HG03575 (cell line): ENCODE measurements around the gene ACTL6B.

Experiments used
- ATAC-seq: cut with Tn5 transposase; IDR thresholded peaks from one replicate; pipeline ENCODE4 v1.9.1; 2021; ENCODE audit not compliant: unreplicated experiment, insufficient number of reproducible peaks, low FRiP score; ENCODE audit errors: extremely low read depth

ACTL6B gene

DNA sequence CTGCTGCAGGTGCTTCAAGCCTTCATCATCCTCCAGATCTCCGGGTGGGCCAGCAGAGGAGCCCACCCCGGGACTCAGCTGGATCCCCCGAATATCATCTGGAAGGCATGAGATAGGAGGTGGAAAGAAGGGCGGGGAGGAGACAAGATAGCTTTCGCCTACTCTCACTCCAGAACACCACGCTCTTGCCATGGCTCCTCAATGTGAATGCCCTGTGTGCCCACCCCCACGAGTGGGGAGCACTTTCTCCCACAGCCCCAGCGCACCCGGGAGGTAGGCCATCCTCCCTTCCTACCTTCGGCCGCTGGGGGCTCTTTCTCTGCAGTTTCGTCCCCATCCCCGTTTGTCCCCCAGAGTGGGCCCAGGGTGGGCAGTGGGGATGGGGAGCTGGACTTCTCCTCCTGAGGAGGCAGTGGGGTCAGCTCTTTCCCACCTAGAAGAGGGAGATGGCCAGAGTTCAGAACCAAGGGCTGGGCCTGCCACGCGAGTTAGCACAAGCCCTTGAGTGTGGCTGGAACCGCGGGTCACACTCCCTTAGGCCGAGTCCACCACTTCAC is 28.9 kb upstream of the ACTL6B start:
- no peak for ATAC-seq

DNA sequence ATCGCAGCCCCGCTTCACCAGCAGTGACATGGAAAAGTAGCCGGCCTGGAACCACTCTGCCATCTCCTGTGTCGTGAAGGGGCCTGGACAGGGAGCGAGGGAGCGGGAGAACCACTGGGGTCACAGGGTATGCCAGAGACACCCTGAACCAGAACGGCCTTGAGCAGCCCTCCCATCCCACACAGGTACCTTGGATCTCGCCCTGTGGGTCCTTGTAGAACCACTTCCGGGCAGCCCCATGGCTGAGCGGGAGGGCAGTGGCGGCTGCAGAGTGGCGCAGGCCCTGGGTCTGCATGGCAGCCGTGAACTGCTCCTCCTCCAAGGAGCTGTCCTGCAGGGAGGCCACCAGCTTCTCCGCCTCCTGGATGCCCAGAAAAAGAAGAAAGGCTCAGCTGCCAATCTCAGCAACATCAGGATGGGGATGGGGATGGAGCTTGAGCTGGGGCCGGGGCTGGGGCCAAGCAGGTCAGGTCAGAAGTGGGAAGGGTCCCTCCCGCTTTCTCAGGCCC is 28.3 kb upstream of the ACTL6B start:
- no peak for ATAC-seq

DNA sequence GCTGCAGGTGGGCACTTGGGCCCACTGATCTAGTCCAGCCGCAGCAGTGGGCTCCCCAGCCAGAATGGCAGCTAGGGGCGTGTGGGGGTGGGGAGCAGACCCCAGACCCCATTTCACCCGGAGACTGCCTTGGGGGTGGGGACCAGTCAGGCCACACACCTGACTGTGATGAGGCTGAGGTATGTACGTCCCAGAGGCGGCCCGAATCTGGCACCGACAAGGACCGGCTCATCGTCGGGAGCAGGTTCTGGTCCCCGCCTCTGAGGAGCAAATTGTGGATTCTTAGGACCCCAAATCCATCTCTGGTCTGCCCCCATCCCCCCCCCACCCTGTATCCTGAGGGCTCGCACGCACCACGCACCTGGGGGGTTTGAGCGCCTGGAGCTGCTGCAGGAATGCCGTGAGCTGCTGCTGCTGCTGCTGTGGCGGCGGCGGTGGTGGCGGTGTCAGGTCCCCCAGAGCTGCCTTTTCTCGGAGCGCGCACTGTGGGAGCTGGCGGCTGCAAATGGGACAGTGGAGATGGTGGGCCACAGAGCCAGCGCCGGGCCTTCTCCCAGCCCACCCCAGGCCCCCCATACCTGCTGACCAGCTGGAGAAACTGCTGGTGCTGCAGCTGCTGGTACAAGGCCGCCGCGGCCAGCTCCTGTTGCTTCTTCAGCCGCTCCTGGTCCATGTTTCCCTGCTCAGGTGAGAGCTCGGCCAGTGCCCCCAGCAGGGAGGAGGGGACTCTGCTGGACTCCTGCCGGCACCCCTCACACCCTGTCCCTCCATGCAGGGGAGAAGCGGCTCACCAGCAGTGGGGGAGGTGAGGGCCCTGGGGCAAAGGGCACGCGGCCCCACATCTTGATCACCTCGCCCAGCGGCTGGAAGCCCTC is 27.6 kb upstream of the ACTL6B start:
- ATAC-seq, result no peak

DNA sequence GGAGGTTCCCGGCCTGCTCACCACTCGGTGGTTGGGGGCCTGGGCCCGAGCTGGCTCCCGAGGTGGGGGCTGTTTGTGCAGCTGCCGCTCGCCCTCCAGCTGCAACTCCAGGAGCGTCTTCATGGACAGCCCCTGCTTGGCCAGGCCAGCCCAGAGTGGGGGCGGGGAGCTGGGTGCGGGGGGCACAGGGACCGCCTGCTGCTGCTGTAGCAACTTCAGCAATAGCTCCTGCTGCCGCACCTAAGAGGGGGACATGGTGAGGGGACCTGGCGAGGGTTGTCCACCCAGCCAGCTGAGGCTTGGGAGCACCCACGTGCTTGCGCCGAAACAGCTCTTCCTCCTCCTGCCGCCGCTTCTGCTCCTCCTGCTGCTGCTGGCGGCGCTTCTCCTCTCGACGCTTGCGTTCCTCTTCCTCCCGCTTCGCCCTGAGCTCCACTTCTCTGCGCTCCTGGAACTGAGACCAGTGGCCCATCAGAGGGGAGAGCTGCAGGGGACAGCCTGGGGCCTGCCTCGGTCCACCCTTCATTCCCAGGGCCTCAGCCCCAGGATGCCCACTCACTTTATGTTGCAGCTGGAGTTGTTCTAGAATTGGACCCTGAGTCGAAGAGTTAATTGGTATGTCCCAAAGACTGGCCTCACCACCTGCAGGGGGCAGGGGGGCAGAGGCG is 26.9 kb upstream of the ACTL6B start:
- no peak for ATAC-seq

- ATAC-seq, result no peak
These were observed 26.0 kb upstream of the ACTL6B start for GRCh38 chr7:100682228-100682741.

DNA sequence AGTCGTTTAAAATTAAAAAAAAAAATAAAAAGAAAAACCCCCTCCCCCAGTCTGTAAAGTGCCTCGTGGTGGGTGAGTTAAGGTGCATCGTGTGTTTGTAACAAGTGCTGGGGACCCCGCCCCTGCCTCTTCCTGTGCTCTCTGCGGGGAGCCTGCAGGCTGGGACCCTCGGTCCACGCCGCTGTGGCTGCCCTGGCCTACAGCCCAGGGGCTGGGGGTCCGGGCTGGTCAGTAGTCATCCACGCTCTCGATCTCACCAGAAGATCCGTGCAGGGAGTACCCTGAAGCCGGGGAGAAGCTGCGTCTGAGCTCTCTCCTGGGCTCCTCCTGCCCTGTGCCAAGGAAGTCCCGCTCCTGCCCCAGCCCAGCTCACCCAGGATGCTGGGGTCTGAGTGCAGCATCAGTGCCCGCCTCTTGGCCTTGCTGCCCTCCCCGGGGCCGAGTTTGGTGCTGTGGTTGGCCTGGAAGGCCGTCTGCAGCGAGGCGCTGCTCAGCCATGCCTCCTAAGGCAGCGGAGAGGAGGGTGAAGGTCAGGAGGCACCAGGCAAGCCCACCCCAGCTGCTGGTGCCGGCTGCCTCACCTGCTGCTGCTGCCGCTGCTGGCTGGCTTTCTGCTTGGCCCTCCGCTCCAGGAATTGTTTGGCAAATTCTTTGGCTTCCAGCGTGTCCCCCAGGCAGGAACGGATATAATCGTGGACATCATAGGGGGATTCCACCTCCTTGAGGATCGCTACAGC is 25.4 kb upstream of the ACTL6B start:
- no peak for ATAC-seq

DNA sequence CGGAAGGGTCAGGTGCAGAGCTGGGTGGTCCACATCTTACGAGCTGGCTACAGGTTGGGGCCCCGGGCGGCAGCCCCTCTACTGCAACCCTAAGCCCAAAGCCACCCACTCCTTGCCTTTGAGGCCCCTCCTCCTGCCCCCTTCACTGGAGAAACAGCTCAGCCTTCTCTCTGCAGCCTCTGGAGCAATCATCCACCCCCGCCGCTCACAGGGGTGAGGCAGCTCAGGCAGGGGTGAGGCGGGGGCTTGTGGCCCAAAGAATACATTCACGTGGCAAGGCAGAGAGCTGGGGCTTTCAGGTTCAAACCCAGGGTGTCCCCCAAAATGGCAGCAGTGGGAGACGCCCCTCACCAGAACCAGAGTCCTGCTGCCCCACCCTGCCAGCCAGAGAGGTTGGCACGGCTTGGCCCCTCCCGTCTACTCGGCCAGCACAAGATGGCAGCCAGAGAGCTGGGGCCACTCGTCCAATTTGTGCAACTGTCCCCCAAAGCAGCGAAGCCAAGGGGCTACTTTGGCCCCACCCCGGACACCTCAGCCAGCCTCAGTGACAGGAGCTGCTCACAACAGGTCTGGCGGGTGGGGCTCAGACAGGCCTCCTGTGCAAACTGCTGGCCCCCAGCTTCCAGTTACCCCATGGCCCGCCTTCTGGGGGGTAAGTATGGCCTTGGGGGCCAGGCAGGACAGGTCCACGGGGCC is 24.5 kb upstream of the ACTL6B start:
- no peak for ATAC-seq

GRCh38 chr7:100679927-100680575 is 23.8 kb upstream of the ACTL6B start:
- no peak for ATAC-seq

GRCh38 chr7:100679129-100679926 is 23.1 kb upstream of the ACTL6B start:
- no peak for ATAC-seq

- ATAC-seq, result no peak
These were observed 22.2 kb upstream of the ACTL6B start for GRCh38 chr7:100678291-100678984.

GRCh38 chr7:100677308-100678267 is 21.3 kb upstream of the ACTL6B start:
- no peak for ATAC-seq

GRCh38 chr7:100676501-100677306 is 20.5 kb upstream of the ACTL6B start:
- no peak for ATAC-seq

- no peak for ATAC-seq
These were observed 19.5 kb upstream of the ACTL6B start for GRCh38 chr7:100675581-100676350.

DNA sequence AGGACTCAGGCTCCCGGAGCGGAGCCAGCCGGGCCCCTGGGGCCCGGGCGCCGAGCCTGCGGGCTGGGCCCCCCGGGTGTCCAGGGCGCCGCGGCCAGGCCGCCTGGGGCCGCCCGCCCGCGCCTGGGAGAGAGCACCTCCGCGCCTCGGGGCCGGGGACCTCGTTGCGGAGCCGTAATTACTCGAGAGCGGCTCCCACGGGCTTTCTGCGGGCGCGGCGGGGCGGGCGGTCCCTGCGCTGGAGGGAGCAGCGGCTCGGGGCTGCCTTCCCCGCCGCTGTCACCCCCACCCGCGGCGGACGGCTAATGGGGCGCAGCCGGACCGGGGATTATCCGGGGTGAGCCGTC is 18.8 kb upstream of the ACTL6B start:
- ATAC-seq, result no peak
